H1 (cell line): ENCODE data around the gene DSTYK. TPM values are rescaled to one million over a fixed set of nuclear protein-coding genes. Genes with fewer than 3 reads are reported as not detected.

Experiments
- CTCF ChIA-PET: fragments of 300-600 bp; sonication (Branson Sonifier 250); formaldehyde crosslinking; loops from one replicate; lab custom pipeline; 2021; ENCODE audit not compliant: partially characterized antibody; lab: Charles Lee
- POLR2A ChIA-PET: fragments of 300-600 bp; sonication (Branson Sonifier 250); formaldehyde crosslinking; loops from one replicate; lab custom pipeline; 2021; ENCODE audit warnings: inconsistent platforms; ENCODE audit not compliant: partially characterized antibody; lab: Charles Lee
- DNase-seq, 2 experiments: peaks; one replicate each; pipeline versions ENCODE4 v3.0.0 to v3.0.0-alpha.2; 2010 to 2022; ENCODE audit warnings: low spot score in 2 of 2, low read depth in 1 of 2, mixed read lengths in 1 of 2
- FAIRE-seq: peaks from 2 replicates; lab custom pipeline; 2011; peaks lifted over from hg19 to GRCh38; lab: Jason Lieb, UNC
- H2AFZ ChIP-seq: 2 replicates; pipeline ENCODE4 v1.8.1; 2012; ENCODE audit warnings: low read length, inconsistent platforms
- H2AK5ac ChIP-seq: 2 replicates; pipeline ENCODE4 v1.6.1; 2013; ENCODE audit warnings: low read depth, low read length
- H2BK120ac ChIP-seq: replicated peaks from 2 replicates; pipeline ENCODE3; 2013; ENCODE audit warnings: low read depth, low read length, inconsistent platforms
- H2BK12ac ChIP-seq: 2 replicates; pipeline ENCODE4 v1.6.1; 2013; ENCODE audit warnings: low read depth, low read length
- H2BK15ac ChIP-seq: 2 replicates; pipeline ENCODE4 v1.6.1; 2013; ENCODE audit warnings: low read length
- H2BK20ac ChIP-seq: 2 replicates; pipeline ENCODE4 v1.6.1; 2013; ENCODE audit warnings: low read length
- H2BK5ac ChIP-seq: 2 replicates; pipeline ENCODE4 v1.6.1; 2013; ENCODE audit warnings: low read depth, low read length
- H3K14ac ChIP-seq: 2 replicates; pipeline ENCODE4 v1.6.1; 2013; ENCODE audit warnings: inconsistent platforms; ENCODE audit not compliant: insufficient read length
- H3K18ac ChIP-seq: 2 replicates; pipeline ENCODE4 v1.6.1; 2013; ENCODE audit warnings: low read length; ENCODE audit errors: extremely low read depth
- H3K23ac ChIP-seq: 2 replicates; pipeline ENCODE4 v1.6.1; 2013; ENCODE audit warnings: inconsistent platforms; ENCODE audit not compliant: insufficient read length
- H3K23me2 ChIP-seq: 2 replicates; pipeline ENCODE4 v1.6.1; 2013; ENCODE audit warnings: low read depth, low read length
- H3K27ac ChIP-seq: 2 replicates; pipeline ENCODE4 v1.6.1; 2011; ENCODE audit warnings: low read depth, low read length, inconsistent platforms
- H3K27me3 ChIP-seq, 4 experiments: replicated peaks in 1 of 4; 1 replicate in 1 of 4; 2 replicates in 3 of 4; pipeline versions ENCODE4 v1.6.1 to v1.8.1; 2011 to 2013; ENCODE audit warnings: low read length in 3 of 4, mild to moderate bottlenecking in 3 of 4, inconsistent platforms in 2 of 4, mixed read lengths in 2 of 4, moderate library complexity in 1 of 4; ENCODE audit not compliant: control insufficient read depth in 3 of 4, insufficient read depth in 3 of 4; ENCODE audit errors: extremely low read depth in 1 of 4
- H3K36me3 ChIP-seq, 4 experiments: 2 replicates each; pipeline versions ENCODE4 v1.6.1 to v1.8.1; 2011 to 2013; ENCODE audit warnings: mild to moderate bottlenecking in 4 of 4, low read length in 3 of 4, moderate library complexity in 2 of 4, control low read depth in 1 of 4, inconsistent platforms in 1 of 4; ENCODE audit not compliant: insufficient read depth in 4 of 4, control insufficient read depth in 2 of 4
- H3K4ac ChIP-seq: replicated peaks from 2 replicates; pipeline ENCODE3; 2013; ENCODE audit warnings: low read length, low read depth, mixed read lengths, inconsistent platforms; ENCODE audit not compliant: insufficient read length
- H3K4me1 ChIP-seq, 4 experiments: replicated peaks in 1 of 4; 1 replicate in 1 of 4; 2 replicates in 3 of 4; pipeline versions ENCODE4 v1.6.1 to v1.8.1; 2011 to 2013; ENCODE audit warnings: low read length in 3 of 4, inconsistent platforms in 2 of 4, mixed read lengths in 1 of 4; ENCODE audit not compliant: insufficient read depth in 4 of 4, control insufficient read depth in 3 of 4
- H3K4me2 ChIP-seq, 2 experiments: 2 replicates each; pipeline versions ENCODE4 v1.6.1 to v1.8.1; 2011 to 2013; ENCODE audit warnings: low read depth in 2 of 2, low read length in 2 of 2, control low read depth in 1 of 2, inconsistent platforms in 1 of 2, mild to moderate bottlenecking in 1 of 2; ENCODE audit not compliant: insufficient read depth in 1 of 2
- H3K4me3 ChIP-seq, 4 experiments: fragments of 200-600, 300-600 bp in 1 of 4; sonication (generic), shearing (Covaris generic), sonication (Bioruptor Twin) in 1 of 4; 2 replicates each; pipeline versions ENCODE4 v1.5.1 to v1.8.1; 2011 to 2016; ENCODE audit warnings: low read length in 4 of 4, low read depth in 3 of 4, control low read depth in 2 of 4, inconsistent platforms in 2 of 4, mild to moderate bottlenecking in 2 of 4, mixed read lengths in 1 of 4, moderate library complexity in 1 of 4; ENCODE audit not compliant: insufficient read depth in 2 of 4; ENCODE audit errors: extremely low read depth in 1 of 4
- H3K56ac ChIP-seq: replicated peaks from 2 replicates; pipeline ENCODE3; 2013; ENCODE audit warnings: low read depth, mild to moderate bottlenecking, mixed read lengths, low read length, inconsistent platforms; ENCODE audit not compliant: insufficient read length
- H3K79me1 ChIP-seq: 2 replicates; pipeline ENCODE4 v1.6.1; 2013; ENCODE audit warnings: low read depth, low read length, control low read depth
- H3K79me2 ChIP-seq, 2 experiments: 2 replicates each; pipeline versions ENCODE4 v1.6.1 to v1.8.1; 2012 to 2013; ENCODE audit warnings: low read length in 2 of 2, mild to moderate bottlenecking in 2 of 2, inconsistent platforms in 1 of 2; ENCODE audit not compliant: insufficient read depth in 2 of 2, control insufficient read depth in 1 of 2
- H3K9ac ChIP-seq, 4 experiments: replicated peaks in 1 of 4; 1 replicate in 1 of 4; 2 replicates in 3 of 4; pipeline versions ENCODE4 v1.6.1 to v1.8.1; 2011 to 2013; ENCODE audit warnings: low read depth in 3 of 4, low read length in 3 of 4, control low read depth in 2 of 4, mild to moderate bottlenecking in 2 of 4, moderate library complexity in 2 of 4, inconsistent platforms in 1 of 4; ENCODE audit errors: extremely low read depth in 1 of 4
- H3K9me3 ChIP-seq, 2 experiments: 2 replicates each; pipeline versions ENCODE4 v1.6.1 to v1.8.1; 2012 to 2013; ENCODE audit warnings: mild to moderate bottlenecking in 2 of 2, moderate library complexity in 2 of 2, control low read depth in 1 of 2, inconsistent platforms in 1 of 2, low read depth in 1 of 2, low read length in 1 of 2, mixed read lengths in 1 of 2; ENCODE audit not compliant: insufficient read depth in 2 of 2
- H4K20me1 ChIP-seq, 2 experiments: replicated peaks in 1 of 2; 2 replicates each; pipeline versions ENCODE3 to v1.8.1; 2011 to 2013; ENCODE audit warnings: inconsistent platforms in 2 of 2, low read length in 2 of 2, mild to moderate bottlenecking in 1 of 2; ENCODE audit not compliant: insufficient read depth in 2 of 2, control insufficient read depth in 1 of 2
- H4K5ac ChIP-seq: 2 replicates; pipeline ENCODE4 v1.6.1; 2013; ENCODE audit warnings: low read length, low read depth, mixed read lengths, inconsistent platforms; ENCODE audit not compliant: insufficient read length
- H4K8ac ChIP-seq: 2 replicates; pipeline ENCODE4 v1.8.0; 2013; ENCODE audit warnings: mild to moderate bottlenecking, moderate library complexity, low read length, inconsistent platforms; ENCODE audit not compliant: insufficient read depth; ENCODE audit errors: extremely low read depth
- H4K91ac ChIP-seq: replicated peaks from 2 replicates; pipeline ENCODE3; 2013; ENCODE audit warnings: low read length, mixed read lengths, inconsistent platforms; ENCODE audit not compliant: insufficient read length
- FOSL1 ChIP-seq: IDR thresholded peaks from 2 replicates; pipeline ENCODE4 v1.6.1; 2011; ENCODE audit warnings: mild to moderate bottlenecking, low read depth, low read length, moderate library complexity; ENCODE audit not compliant: insufficient read depth
- HDAC2 ChIP-seq, 2 experiments: fragments of 300-600 bp in 1 of 2; sonication (generic) in 1 of 2; IDR thresholded peaks; 2 replicates each; pipeline ENCODE4 v1.6.1; 2011 to 2012; ENCODE audit warnings: low read depth in 2 of 2, low read length in 2 of 2, mild to moderate bottlenecking in 2 of 2, moderate library complexity in 2 of 2, borderline replicate concordance in 1 of 2, inconsistent platforms in 1 of 2
- JUN ChIP-seq: IDR thresholded peaks from 2 replicates; pipeline ENCODE4 v1.6.1; 2011; ENCODE audit warnings: low read depth, mild to moderate bottlenecking, improper control_type of control experiment, low read length
- SAP30 ChIP-seq: fragments of 300-600 bp; sonication (generic); IDR thresholded peaks from 2 replicates; pipeline ENCODE4 v1.7.1; 2012; ENCODE audit warnings: low read length, moderate library complexity, mild to moderate bottlenecking, inconsistent platforms; ENCODE audit not compliant: insufficient read depth, insufficient replicate concordance
- SRF ChIP-seq: IDR thresholded peaks from 2 replicates; pipeline ENCODE4 v1.6.1; 2011; ENCODE audit warnings: mild to moderate bottlenecking, low read depth, low read length, moderate library complexity
- ZNF274 ChIP-seq: IDR thresholded peaks from 2 replicates; pipeline ENCODE4 v1.7.0; 2012; ENCODE audit warnings: low read length, borderline replicate concordance; ENCODE audit errors: extremely low read depth
- polyA plus RNA-seq, 7 experiments: library from polyadenylated mRNA; depleted of rRNA in 3 of 7; stranded (reverse) in 5 of 7; unstranded in 2 of 7; fragments of >200 nt in 5 of 7; fragments of 200-250 nt in 2 of 7; gene quantifications; 1 replicate in 5 of 7; 2 replicates in 1 of 7; 4 replicates in 1 of 7; pipeline versions ENCODE4 v1.2.1 to v1.2.3, GENCODE V29; 2011 to 2013; ENCODE audit warnings: missing spikeins in 2 of 7, mixed read lengths in 2 of 7
- total RNA-seq: library from RNA; stranded (reverse); fragmentation: NEBNext Ultra II Directional; extraction: Animal tissue kit (Norgen Biotek cat#: 25700); gene quantifications from 2 replicates; pipeline ENCODE4 v1.2.1, GENCODE V29; 2021
- TF ChIP-seq, protein P1 (sequence below), 3 experiments: IDR thresholded peaks; 1 replicate in 2 of 3; 2 replicates in 1 of 3; pipeline versions ENCODE4 v1.5.1 to v1.6.1; 2011; ENCODE audit warnings: low read length in 3 of 3, mild to moderate bottlenecking in 3 of 3, inconsistent platforms in 2 of 3, low read depth in 1 of 3, moderate library complexity in 1 of 3; ENCODE audit not compliant: insufficient read depth in 1 of 3; ENCODE audit errors: control extremely low read depth in 1 of 3

Gene DSTYK
- total and polyA plus RNA-seq, 2 of the 8 experiments (the other 6 are each of a cell fraction or from before 2014, with no cell fraction given): 2.7 to 8.5 TPM

DNA sequence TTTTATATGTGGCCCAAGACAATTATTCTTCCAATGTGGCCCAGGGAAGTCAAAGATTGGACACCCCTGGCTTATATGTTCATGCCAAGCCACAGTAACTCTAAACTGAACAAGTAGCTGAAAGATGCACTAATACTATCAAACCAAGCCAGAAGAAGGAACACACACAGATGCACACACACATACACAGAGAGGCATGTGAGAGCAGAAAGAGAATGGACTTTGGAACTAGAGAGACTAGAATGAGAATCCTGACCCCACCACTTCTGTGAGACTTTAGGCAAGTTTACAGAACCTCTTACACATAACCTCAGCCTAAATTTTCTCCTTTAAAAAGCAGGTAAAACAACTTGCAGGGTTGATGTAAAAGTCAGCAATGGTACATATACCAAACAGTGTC lies 116.1 kb downstream of the DSTYK start:
- no peak overlapping the region for H2BK12ac ChIP-seq
- no peaks in the 10 kb centered on the region for H3K9me3 ChIP-seq
- POLR2A ChIA-PET: interaction anchor here (1.4 kb wide), 1 partner anchor 15 kb away, joined by 4 read pairs; no protein-coding TSS in a partner anchor
- no peak overlapping the region for H3K9ac ChIP-seq
- no peak overlapping the region for H2BK120ac ChIP-seq
- no peak overlapping the region for H3K14ac ChIP-seq
- no peaks in the 10 kb centered on the region for H3K4me1 ChIP-seq
- H3K4me3 ChIP-seq: no peak overlapping the region
- no peak overlapping the region for H3K27ac ChIP-seq
- peaks cover 24 to 72% (median 60%) of the 10 kb centered on the region in 4 experiments for H3K36me3 ChIP-seq
- H2AFZ ChIP-seq: no peak overlapping the region
- H3K18ac ChIP-seq: no peak overlapping the region
- H4K8ac ChIP-seq: no peak overlapping the region
- no peaks in the 10 kb centered on the region for H3K79me1 ChIP-seq
- no peak overlapping the region for H3K4me2 ChIP-seq
- H2BK5ac ChIP-seq: no peak overlapping the region
- H3K23ac ChIP-seq: no peak overlapping the region
- no peak overlapping the region for H4K91ac ChIP-seq
- CTCF ChIA-PET: interaction anchor here (1.3 to 1.5 kb wide), 3 partner anchors 14 to 161 kb away, joined by 3 to 8 read pairs (median 8); no protein-coding TSS in a partner anchor
- H2BK20ac ChIP-seq: no peak overlapping the region
- 0 out of 2 replicates have a peak, but pooled peaks cover 1% of the 10 kb centered on the region for H3K23me2 ChIP-seq
- no peak overlapping the region for H2BK15ac ChIP-seq
- H4K20me1 ChIP-seq: peaks cover 2% of the 10 kb centered on the region in 2 experiments
- no peak overlapping the region for H2AK5ac ChIP-seq
- no peak overlapping the region for H3K4ac ChIP-seq
- no peak for DNase-seq
- TF ChIP-seq SRF (no peak), JUN (no peak), FOSL1 (no peak), SAP30 (no peak), ZNF274 (no peak), HDAC2 (IDR thresholded peaks at IDR 0.05; ENCODE audit: borderline replicate concordance in 1 of 2, low read depth in 2 of 2, low read length in 2 of 2) (no peak)
- TF ChIP-seq, protein P1, sequence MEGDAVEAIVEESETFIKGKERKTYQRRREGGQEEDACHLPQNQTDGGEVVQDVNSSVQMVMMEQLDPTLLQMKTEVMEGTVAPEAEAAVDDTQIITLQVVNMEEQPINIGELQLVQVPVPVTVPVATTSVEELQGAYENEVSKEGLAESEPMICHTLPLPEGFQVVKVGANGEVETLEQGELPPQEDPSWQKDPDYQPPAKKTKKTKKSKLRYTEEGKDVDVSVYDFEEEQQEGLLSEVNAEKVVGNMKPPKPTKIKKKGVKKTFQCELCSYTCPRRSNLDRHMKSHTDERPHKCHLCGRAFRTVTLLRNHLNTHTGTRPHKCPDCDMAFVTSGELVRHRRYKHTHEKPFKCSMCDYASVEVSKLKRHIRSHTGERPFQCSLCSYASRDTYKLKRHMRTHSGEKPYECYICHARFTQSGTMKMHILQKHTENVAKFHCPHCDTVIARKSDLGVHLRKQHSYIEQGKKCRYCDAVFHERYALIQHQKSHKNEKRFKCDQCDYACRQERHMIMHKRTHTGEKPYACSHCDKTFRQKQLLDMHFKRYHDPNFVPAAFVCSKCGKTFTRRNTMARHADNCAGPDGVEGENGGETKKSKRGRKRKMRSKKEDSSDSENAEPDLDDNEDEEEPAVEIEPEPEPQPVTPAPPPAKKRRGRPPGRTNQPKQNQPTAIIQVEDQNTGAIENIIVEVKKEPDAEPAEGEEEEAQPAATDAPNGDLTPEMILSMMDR (IDR thresholded peaks at IDR 0.05; ENCODE audit: control extremely low read depth in 1 of 3, insufficient read depth in 1 of 3, low read depth in 1 of 3, low read length in 3 of 3): no peak
- no peak overlapping the region for H3K56ac ChIP-seq
- no peak for FAIRE-seq
- H4K5ac ChIP-seq: no peak overlapping the region
- no peaks in the 10 kb centered on the region for H3K79me2 ChIP-seq
- H3K27me3 ChIP-seq: no peaks in the 10 kb centered on the region
